GM19193 (cell line): Measurements from ENCODE around the gene DLX1.

Source experiments
- POLR2A ChIP-seq: IDR thresholded peaks from 4 replicates; pipeline ENCODE4 v1.6.1; 2011; ENCODE audit not compliant: insufficient read depth, insufficient read length; ENCODE audit errors: extremely low read depth

Gene DLX1

GRCh38 chr2:172096626-172097547, 11.6 kb downstream of the DLX1 start:
- no peak for TF ChIP-seq POLR2A

DNA sequence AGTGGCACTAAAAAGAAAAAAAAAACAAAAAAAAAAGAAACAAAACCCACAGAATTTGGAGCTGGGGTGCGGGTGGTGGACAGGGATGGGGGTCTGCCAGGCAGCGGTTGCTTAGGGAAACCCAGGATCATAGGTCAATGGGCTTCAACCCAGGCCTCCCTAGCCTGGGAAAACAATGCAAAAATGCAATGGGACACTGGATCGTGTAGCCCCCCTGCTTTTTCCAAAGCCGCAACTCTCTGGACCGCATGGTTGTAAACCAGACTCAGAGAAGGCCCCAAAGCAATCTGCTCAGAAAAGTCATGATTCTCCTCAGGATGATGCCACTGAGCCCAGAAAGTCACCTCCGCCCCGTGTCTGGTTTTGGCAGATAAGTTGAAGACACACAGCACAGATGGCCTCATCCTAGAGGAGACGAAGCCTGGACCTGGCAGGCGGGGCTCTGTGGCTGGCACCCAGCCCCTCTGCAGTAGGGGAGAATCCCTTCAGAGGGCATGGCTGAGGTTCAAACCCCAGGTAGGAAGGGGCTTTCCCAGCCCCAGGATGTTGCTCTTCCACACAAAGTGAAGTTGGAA, 12.3 kb downstream of the DLX1 start:
- no peak for TF ChIP-seq POLR2A

- no peak for TF ChIP-seq POLR2A
Observed at GRCh38 chr2:172098287-172098649, 13.0 kb downstream of the DLX1 start.

DNA sequence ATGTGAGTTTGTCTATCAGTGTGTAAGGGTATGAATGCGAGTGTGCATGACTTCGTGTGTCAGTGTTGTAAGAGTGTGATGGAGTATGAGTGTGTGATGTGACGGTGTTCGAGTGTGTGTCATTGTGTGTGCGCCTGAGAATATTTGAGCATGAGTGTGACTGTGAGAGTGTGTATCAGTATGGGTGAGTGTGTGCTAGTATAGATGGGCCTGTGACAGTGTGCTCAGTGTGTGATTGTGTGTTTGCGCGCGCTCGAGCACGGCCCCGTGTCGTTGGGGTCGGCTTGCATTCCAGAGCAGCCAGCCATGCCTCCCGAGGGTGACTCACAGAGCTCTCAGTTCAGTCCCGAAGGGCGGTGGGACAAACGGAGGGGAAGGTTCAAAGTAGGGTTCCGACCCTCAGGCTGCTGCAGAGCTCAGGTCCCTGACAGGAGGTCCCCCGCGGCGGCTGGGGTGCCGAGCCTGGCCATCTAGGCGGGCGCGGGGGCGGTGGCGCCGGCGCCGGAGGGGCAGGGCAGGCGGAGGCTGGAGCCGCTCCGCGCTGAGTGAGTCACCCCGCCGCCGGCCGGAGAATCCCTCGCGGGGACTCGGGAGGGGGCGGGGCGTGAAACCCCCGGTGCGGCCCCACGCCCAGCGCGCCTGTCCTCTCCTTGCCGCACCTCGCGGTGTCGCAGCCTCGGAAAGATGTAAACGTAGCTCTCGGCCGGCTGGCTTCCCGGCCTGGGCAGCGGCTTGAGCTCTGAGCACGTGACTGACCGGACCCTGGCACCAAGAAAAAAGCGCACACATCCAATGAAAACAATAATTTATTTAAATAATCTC, 13.6 kb downstream of the DLX1 start:
- TF ChIP-seq POLR2A: no peak

DNA sequence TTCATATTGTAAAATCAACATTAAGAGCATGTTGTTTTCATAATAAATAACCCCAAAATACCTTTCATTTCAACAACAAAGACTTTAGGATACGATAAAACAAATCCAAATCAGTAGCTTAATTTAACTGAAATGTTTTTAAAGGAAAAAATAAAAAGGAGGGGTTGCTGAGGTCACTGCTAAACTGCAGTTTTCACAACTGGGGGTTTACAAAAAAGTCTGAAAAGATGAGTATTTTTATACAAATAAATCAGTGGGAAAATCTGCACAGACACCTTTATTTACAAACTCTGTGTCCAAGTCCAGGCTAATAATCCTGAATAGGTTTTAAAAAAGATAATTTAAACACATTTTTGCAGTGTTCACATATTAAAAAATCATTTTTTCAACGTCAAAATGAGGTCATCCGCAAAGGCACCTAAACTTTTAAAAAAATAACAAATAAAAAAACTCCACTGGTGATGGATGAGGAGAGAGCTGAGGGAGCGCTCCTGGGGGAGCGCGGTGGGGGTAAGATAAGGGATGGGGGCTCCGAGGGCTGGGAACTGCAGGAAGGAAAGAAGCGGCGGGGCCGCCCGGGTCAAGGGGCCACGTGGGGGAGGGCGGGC, 14.3 kb downstream of the DLX1 start:
- no peak for TF ChIP-seq POLR2A

GRCh38 chr2:172100080-172100934, 15.0 kb downstream of the DLX1 start:
- no peak for TF ChIP-seq POLR2A

- no peak for TF ChIP-seq POLR2A
Observed at GRCh38 chr2:172100935-172101820, 15.9 kb downstream of the DLX1 start.

GRCh38 chr2:172101821-172102390, 16.6 kb downstream of the DLX1 start:
- no peak for TF ChIP-seq POLR2A

- peak; percentile 33 for TF ChIP-seq POLR2A
Observed at GRCh38 chr2:172102391-172103359, 17.4 kb downstream of the DLX1 start, which contains the start of gene DLX2. TSS of gene DLX2 (minus strand) at chr2:172102900. CDS start at chr2:172102538, 362 bp downstream.

DNA sequence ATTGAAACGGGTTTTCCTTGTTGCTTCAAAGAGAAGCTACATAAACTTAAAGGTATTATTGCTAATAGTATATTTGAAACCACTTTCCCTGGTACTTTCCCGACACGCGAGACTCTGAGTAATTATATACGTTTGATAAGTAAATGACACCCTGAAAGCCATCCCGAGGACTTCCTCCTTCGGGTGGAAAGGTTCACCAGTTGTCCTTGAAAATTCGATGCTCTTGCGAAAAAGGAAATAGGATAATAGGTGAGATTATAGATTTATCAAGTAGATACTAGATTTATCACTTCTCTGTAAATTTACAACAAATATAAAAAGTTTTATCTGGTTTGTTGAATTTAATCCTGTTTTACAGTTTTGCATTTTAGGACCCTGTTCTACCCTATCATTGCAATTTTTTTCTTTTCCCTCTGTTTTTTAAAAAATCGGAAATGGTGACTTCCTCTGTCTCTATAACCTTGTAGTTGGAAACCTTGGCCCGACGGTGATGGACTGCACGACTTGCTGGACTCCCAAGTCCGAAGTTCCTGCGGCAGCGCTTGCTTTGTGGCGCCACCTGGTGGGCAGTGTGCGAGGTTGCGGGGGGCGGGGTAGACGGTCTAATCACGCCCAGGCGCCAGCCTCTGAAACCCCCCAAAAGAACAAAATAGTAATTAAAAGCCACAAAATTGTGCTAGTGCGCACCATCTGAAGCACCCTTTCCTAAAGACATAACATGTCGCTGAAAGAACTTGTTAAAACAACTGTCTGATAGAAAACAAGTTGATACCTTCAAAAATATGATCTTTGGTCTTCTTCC, 18.4 kb downstream of the DLX1 start:
- TF ChIP-seq POLR2A: no peak
